Measurements from ENCODE around the gene LGR4.

Gene LGR4

GRCh38 chr11:27401280-27401832, 71.2 kb downstream of the LGR4 start:
- DNase-seq (ENCODE audit: low read depth), result peak; percentile 25

DNA sequence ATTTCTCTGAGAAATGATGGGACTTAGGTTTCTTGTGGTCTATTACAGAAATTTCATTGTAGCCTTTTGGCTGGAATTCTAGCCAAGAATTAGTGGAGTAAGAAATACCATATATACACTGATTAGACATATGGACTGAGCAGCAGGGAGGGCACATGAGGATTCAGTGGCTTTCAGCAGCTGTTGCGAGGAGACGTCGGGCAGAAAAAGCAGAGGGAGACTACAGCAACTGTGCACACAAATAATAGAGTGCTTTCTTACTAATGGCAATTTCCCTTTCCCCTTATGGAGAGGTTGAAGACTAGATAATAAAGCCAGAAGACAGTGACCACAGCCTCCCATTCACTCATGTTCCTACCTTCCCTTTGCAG, 74.2 kb downstream of the LGR4 start:
- DNase-seq (ENCODE audit: low read depth), result no peak

GRCh38 chr11:27397624-27398399, 74.8 kb downstream of the LGR4 start:
- DNase-seq (ENCODE audit: low read depth), result no peak

DNA sequence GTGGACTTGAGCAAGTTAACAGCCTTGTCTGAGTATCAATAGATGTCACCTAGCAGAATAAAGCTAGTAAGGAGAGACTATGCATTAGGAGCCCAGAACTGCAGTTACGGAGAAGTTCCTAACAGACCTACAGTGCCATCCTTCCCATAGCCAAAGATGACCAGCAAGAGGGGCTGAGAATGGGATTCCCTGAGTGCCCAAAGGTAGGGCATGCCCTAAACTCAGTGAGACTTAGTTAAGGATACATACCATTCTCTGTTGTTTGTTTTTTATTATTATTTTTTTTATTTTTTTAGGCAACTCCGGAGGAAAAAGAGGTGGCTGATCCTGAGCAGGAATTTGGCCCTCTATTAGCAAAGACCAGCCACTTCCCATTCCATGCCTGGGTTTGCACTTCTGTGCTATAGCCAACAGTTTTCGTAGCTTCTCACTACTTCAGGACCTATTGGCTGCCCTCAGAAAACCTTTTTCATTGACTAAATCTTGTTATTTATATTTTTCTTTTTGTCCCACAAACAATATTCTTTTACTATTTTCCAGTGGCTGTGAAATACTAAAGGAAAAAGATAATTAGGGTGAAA, 76.2 kb downstream of the LGR4 start:
- no peak for DNase-seq (ENCODE audit: low read depth)

DNA sequence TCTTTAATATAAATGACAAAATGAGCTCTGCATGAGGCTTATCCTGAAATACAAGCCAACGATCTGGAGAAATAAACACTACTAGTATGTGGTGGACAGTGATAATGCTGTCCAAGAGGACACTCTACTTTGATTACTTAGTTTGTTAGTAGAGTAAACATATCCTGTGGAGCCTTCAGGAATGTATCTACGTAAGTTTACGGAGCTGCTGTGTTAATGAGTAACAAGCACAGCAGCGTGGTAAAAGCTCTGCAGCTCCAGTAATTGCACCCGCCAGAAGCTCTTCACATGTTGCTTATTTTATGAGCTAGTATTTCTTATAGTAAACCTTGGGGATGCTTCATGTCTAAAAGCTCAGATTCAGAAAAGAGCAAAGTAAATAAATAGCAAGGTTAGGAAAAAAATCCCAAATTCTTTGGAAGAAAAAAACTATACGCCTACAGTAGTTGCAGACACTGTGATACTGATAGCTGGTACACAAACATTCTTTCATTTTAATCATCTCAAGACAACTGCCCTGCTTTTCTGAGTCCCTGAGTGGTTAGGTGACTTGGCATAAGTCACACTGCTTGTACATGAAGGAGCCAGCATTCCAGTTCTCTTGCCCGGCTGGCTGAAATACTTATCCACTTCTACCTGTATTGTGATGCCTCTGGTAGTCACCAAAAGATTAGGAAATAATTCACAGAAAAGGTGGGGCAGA, 76.9 kb downstream of the LGR4 start:
- DNase-seq (ENCODE audit: low read depth), result peak; percentile 75

GRCh38 chr11:27394781-27395228, 77.8 kb downstream of the LGR4 start:
- peak; percentile 13 for DNase-seq (ENCODE audit: low read depth)

DNA sequence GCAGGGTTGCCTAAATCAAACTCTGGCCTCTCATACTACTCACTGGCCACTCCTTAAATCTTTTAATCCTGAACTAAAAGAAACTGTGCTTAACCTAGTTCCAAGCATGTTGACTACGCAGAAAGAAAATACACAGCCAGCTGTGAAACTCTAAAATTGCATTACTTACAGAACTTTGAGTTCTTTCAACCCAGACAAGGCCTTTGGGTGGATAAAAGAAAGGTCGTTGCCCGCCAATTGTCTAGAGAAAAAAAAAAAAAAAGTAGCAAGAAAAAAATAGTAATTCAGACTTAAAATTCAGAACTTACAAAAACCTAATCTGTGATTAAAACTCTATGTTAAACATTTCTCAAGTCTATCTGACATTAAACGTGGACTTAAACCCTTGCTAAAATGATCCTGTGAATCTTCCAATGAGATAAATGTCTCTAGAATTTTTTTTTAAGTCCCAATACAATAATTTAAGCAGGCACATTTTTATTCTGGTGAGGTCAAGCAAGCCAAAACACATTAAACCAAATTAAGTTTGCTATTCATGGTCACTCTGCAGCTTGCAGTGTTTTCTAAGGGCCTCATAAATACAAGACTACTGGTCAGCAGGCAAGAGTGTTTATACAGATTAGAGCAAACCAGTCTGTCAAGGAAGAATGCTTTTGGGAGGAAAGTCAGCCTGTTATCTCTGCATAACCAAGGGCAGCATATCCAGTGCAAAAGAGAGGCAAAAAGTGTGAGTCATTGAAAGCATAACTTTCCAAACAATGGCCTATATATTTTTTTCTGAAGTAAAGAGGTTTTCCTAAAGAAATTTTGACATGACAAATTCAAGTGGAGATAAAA, 80.1 kb downstream of the LGR4 start:
- DNase-seq (ENCODE audit: low read depth), result peak; percentile 14

DNA sequence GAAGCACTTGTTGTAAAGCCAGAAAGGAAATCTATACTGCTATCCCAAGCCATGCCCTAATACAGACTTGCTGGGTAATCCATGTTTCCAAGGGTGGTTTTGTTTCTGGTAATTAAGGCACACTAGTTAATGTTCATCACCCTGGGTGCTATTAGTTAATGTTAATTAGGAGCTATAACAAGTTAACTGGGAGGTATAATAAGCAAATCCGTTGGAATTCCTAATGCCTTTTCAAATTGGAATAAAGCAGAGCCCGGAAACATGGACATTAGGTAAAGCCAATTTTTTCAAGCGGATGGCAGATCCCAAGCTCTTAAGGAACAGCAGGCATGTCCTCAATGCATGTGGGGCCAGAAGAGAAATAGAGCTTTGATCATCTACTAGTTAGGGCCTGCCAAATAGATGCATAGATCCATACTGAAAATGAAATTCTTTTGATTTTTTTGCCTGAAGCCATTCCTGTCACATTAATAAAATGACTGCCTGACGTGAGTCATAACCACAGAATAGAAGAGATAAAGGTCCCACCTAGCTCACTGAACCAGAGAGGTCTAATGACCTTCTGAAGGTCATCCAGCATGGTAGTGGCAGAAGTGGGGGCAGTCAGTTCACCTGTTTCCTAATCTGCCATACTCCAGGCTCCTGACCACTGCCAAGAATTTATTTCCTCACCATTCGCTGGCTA, 81.1 kb downstream of the LGR4 start:
- DNase-seq (ENCODE audit: low read depth), result no peak

- DNase-seq (ENCODE audit: low read depth), result peak; percentile 14
These were observed 82.0 kb downstream of the LGR4 start for GRCh38 chr11:27390318-27391295.

GRCh38 chr11:27388869-27389268, 83.7 kb downstream of the LGR4 start:
- DNase-seq (ENCODE audit: low read depth), result no peak

GRCh38 chr11:27388001-27388400, 84.6 kb downstream of the LGR4 start:
- DNase-seq (ENCODE audit: low read depth), result no peak

DNA sequence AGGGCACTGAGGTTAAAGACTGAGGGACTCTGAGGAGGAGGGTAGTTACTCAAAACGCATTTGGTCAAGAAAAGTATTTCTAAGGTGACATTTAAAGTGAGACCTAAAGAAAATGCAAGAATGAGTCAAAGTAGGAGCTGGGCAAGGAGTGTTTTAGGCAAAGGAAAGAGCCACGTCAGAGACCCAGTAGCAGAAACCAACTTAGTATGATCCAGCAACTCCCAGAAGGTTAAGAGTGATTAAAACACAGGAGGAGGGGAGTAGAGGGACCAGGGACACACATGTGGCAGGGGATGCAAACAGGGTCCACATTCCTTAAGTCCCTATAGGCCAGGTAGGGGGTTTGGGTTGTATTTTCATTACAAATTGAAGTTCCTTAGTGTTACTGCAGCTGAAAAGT, 85.2 kb downstream of the LGR4 start:
- DNase-seq (ENCODE audit: low read depth), result no peak

- DNase-seq (ENCODE audit: low read depth), result peak; percentile 51
These were observed 86.3 kb downstream of the LGR4 start for GRCh38 chr11:27386181-27386845.

DNA sequence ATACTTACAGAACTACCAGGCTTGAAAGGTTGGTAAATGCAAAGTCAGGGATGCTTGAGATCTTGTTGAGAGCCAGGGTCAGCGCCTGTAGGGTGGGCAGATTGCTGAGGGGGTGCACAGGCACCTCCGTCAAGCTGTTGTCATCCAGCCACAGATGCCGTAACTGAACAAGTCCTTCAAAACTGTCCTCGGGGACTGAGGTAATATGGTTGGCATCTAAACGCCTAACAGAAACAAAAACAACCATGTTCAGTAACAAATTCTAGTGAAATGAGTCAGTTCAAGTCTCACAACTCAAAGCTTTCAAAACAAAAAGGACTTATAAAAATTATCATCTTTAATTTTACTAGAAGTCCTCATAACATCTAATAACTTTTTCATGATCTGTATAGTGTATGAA, 87.3 kb downstream of the LGR4 start:
- peak; percentile 82 for DNase-seq (ENCODE audit: low read depth)

DNA sequence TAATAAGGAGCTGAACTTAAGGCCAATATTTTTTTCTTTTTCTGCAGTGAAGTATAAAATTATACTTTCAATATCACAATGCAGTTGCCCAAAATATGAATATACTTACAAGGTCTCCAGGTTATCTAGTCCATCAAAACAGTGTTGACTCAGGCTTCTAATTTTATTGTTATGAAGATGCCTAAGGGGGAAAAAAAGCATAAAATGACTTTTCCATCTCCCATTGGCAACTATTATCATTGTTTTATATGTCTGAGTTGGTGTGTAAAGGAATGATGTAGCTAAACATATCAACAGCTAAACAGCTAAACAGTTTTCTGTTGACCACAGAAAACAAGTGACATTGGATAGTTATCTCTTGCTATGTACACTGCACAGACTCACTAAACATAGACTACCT, 88.4 kb downstream of the LGR4 start:
- DNase-seq (ENCODE audit: low read depth), result no peak

DNA sequence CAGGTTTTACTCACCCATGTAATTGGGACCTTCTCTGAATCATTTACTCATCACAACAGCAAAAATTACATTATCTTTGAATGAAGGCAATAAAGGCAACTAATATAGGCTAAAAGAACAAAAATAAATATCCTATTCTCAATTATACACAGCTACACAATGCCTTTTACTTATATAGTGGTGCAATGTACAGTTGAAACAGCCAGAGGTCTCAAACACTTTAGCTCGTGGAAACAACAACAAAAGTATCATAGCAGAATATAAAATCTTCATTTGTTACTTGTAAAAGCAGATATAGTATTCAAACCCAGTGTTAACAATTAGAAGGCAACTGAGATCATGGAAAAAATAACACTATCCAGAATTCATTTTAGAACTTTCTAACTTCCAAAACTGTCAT, 88.9 kb downstream of the LGR4 start:
- DNase-seq (ENCODE audit: low read depth), result no peak

GRCh38 chr11:27381238-27381666, 91.3 kb downstream of the LGR4 start:
- DNase-seq (ENCODE audit: low read depth), result no peak

DNA sequence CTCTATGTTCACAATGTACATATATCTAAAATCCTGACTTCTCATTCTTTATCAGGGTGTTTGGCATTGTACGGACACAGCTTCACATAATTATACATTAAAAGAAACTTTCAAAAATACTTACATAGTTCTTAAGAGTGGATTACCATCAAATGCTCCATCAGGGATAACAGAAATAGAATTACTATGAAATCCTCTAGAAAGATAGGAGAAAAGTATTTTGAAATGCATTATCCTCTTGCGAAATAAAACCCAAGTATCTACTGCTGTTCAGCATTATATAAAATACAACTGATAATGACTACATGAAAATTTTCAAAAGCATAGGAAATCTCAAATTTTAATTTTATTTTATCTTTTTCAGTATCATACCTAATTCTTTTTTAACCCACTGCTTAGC, 91.8 kb downstream of the LGR4 start:
- no peak for DNase-seq (ENCODE audit: low read depth)

DNA sequence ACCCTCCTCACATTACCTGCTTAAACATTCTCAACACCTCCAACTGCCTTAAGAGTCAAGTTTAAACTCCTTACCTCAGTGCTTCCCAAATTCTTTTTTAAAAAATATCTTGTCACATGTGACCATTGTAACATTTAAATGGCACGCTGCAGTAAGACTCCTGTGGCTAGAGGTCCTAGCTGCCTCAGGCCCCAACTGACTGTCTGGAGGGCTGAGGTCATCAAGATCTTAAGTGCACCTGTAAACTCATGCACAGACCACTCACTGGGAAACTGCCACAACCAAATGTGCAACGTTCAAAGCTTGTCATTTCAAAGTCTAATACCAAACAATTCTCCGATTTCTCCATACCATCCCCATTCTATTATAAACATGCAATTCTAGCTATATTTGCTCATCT, 93.1 kb downstream of the LGR4 start:
- DNase-seq (ENCODE audit: low read depth), result no peak

DNA sequence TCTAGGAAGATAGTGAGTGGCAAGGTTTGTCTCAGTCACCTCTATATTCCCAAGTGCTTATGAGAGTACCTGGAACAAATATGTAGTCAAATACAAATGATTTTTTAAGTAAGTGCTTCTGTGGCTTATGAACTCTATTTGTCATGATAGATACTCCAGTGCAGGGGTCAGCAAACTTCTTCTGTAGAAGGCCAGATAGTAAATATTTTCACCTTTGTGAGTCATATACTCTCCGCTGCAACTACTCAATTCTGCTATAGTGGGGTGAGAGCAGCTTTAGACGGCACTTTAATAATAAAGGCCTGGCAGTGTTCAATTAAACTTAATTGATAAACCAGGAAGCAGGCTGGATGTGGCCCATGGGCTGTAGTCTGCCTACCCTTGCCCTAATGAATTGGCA, 97.2 kb downstream of the LGR4 start:
- DNase-seq (ENCODE audit: low read depth), result no peak
